Stimulated activated CD8-positive, alpha-beta memory T cell treated with anti-CD3 and anti-CD28 coated beads, Interleukin-12 subunit alpha, Interleukin-12 subunit beta, amount 100 ng/mL, for 24 hours (primary cell): ENCODE results near the gene SDK1.
"Not testable (repeated sequence)": the region's sequence is repeated elsewhere in the genome, so short reads cannot be mapped to it uniquely, and the experiment has no call there.

ENCODE experiments used
- DNase-seq: peaks from one replicate; pipeline ENCODE4 v3.0.0-alpha.2; 2020; ENCODE audit errors: extremely low read depth

Gene SDK1

GRCh38 chr7:3668743-3669142, 367.7 kb downstream of the SDK1 start:
- no peak for DNase-seq

- DNase-seq, result no peak
Observed at GRCh38 chr7:3670898-3671297, 369.8 kb downstream of the SDK1 start.

- peak; percentile 5 for DNase-seq
Observed at GRCh38 chr7:3673524-3673923, 372.5 kb downstream of the SDK1 start.

- no peak for DNase-seq
Observed at GRCh38 chr7:3678314-3678810, 377.3 kb downstream of the SDK1 start.

- DNase-seq, result no peak
Observed at GRCh38 chr7:3682028-3682710, 381.1 kb downstream of the SDK1 start.

GRCh38 chr7:3683546-3684539, 382.8 kb downstream of the SDK1 start:
- DNase-seq, result no peak

- DNase-seq, result no peak
Observed at GRCh38 chr7:3688071-3688470, 387.0 kb downstream of the SDK1 start.

GRCh38 chr7:3688842-3689241, 387.8 kb downstream of the SDK1 start:
- no peak for DNase-seq

GRCh38 chr7:3691478-3692158, 390.6 kb downstream of the SDK1 start:
- no peak for DNase-seq

GRCh38 chr7:3695602-3696001, 394.6 kb downstream of the SDK1 start:
- no peak for DNase-seq

GRCh38 chr7:3696113-3696512, 395.1 kb downstream of the SDK1 start:
- no peak for DNase-seq

- DNase-seq, result no peak
Observed at GRCh38 chr7:3697472-3697871, 396.4 kb downstream of the SDK1 start.

GRCh38 chr7:3705258-3705657, 404.2 kb downstream of the SDK1 start:
- DNase-seq, result no peak

GRCh38 chr7:3706091-3706490, 405.0 kb downstream of the SDK1 start:
- DNase-seq, result not testable (repeated sequence)

- no peak for DNase-seq
Observed at GRCh38 chr7:3710122-3710521, 409.1 kb downstream of the SDK1 start.

- no peak for DNase-seq
Observed at GRCh38 chr7:3710531-3710930, 409.5 kb downstream of the SDK1 start.

- no peak for DNase-seq
Observed at GRCh38 chr7:3712841-3713240, 411.8 kb downstream of the SDK1 start.

- DNase-seq, result no peak
Observed at GRCh38 chr7:3721422-3721821, 420.4 kb downstream of the SDK1 start.

- DNase-seq, result no peak
Observed at GRCh38 chr7:3722396-3722922, 421.4 kb downstream of the SDK1 start.

- no peak for DNase-seq
Observed at GRCh38 chr7:3725155-3726059, 424.4 kb downstream of the SDK1 start.

- no peak for DNase-seq
Observed at GRCh38 chr7:3730276-3730675, 429.2 kb downstream of the SDK1 start.
